22Rv1 (cell line): ENCODE data around the gene YAP1.

Experiments
- H3K27ac ChIP-seq: fragments of 450-650 bp; 2 replicates; pipeline ENCODE4 v1.5.1; 2017
- CTCF ChIP-seq: fragments of 450-650 bp; IDR thresholded peaks from 2 replicates; pipeline ENCODE4 v1.5.1; 2017; ENCODE audit warnings: mild to moderate bottlenecking
- ZFX ChIP-seq: fragments of 450-650 bp; IDR thresholded peaks from 2 replicates; pipeline ENCODE4 v1.6.1; 2017; ENCODE audit warnings: antibody characterized with exemption, borderline replicate concordance

Gene YAP1

GRCh38 chr11:102239911-102240310, 129.7 kb downstream of the YAP1 start:
- no peak for TF ChIP-seq CTCF
- no peak for TF ChIP-seq ZFX
- H3K27ac ChIP-seq = no peak overlapping the region

- TF ChIP-seq ZFX (no peak), CTCF (no peak)
- no peak overlapping the region for H3K27ac ChIP-seq
Observed at GRCh38 chr11:102240502-102240901, 130.3 kb downstream of the YAP1 start.

- no peak overlapping the region for H3K27ac ChIP-seq
- TF ChIP-seq ZFX = no peak
- TF ChIP-seq CTCF = no peak
Observed at GRCh38 chr11:102241026-102241425, 130.8 kb downstream of the YAP1 start.

- H3K27ac ChIP-seq = no peak overlapping the region
- TF ChIP-seq CTCF = no peak
- no peak for TF ChIP-seq ZFX
Observed at GRCh38 chr11:102243399-102243884, 133.2 kb downstream of the YAP1 start.

GRCh38 chr11:102244681-102245409, 134.6 kb downstream of the YAP1 start:
- no peak overlapping the region for H3K27ac ChIP-seq
- TF ChIP-seq CTCF (no peak), ZFX (no peak)

GRCh38 chr11:102251423-102251822, 141.2 kb downstream of the YAP1 start:
- no peak for TF ChIP-seq CTCF
- no peak for TF ChIP-seq ZFX
- no peak overlapping the region for H3K27ac ChIP-seq

GRCh38 chr11:102252339-102252891, 142.2 kb downstream of the YAP1 start:
- H3K27ac ChIP-seq = no peak overlapping the region
- TF ChIP-seq CTCF (no peak), ZFX (no peak)
